Heart right ventricle (tissue), 16 donors: ENCODE results near the gene ARPC4. TPM values are rescaled to one million over a fixed set of nuclear protein-coding genes. Genes with fewer than 3 reads are reported as not detected.

Experiments used
- ATAC-seq, 8 donors: fragments of 200-7000 bp; cut with Tn5 transposase; one replicate each; pipeline ENCODE4 v1.9.1; 2020; ENCODE audit warnings: mild to moderate bottlenecking in 8 of 8, moderate library complexity in 8 of 8, moderate number of reproducible peaks in 1 of 8
- DNase-seq, 2 donors: peaks; one replicate each; pipeline ENCODE4 v3.0.0-alpha.2; 2020
- H3K27ac ChIP-seq, 10 donors: fragments of 200-600 bp; sonication (generic) in 2 of 10; one replicate each; pipeline versions ENCODE4 v1.5.0 to v1.8.0; 2020 to 2022; ENCODE audit warnings: mild to moderate bottlenecking in 3 of 10
- H3K27me3 ChIP-seq, 7 donors: fragments of 200-600 bp; one replicate each; pipeline ENCODE4 v1.8.0; 2021 to 2022; ENCODE audit warnings: mild to moderate bottlenecking in 2 of 7
- H3K36me3 ChIP-seq, 9 donors: fragments of 200-600 bp; sonication (generic) in 1 of 9; one replicate each; pipeline versions ENCODE4 v1.5.0 to v1.8.0; 2020 to 2022; ENCODE audit warnings: mild to moderate bottlenecking in 2 of 9
- H3K4me1 ChIP-seq, 9 donors: fragments of 200-600 bp; sonication (generic) in 1 of 9; one replicate each; pipeline versions ENCODE4 v1.5.0 to v1.8.0; 2020 to 2022; ENCODE audit warnings: mild to moderate bottlenecking in 4 of 9
- H3K4me3 ChIP-seq, 10 donors: fragments of 200-600 bp; sonication (generic) in 2 of 10; one replicate each; pipeline versions ENCODE4 v1.5.0 to v1.8.0; 2020 to 2022; ENCODE audit warnings: mild to moderate bottlenecking in 7 of 10, moderate library complexity in 2 of 10
- H3K9me3 ChIP-seq, 11 donors: fragments of 200-600 bp in 10 of 11; sonication (generic) in 2 of 11; one replicate each; pipeline versions ENCODE4 v1.5.0 to v1.8.0; 2013 to 2022; ENCODE audit warnings: mild to moderate bottlenecking in 2 of 11, control low read depth in 1 of 11, moderate library complexity in 1 of 11
- WGBS, 2 donors: extraction: QIAGEN DNeasy Blood & Tissue Kit; methylation state at CpG; one replicate each; pipeline ENCODE4 v1.1.7; 2013; ENCODE audit warnings: inconsistent platforms in 1 of 2; 5-methylcytosine and 5-hydroxymethylcytosine counted together
- intact Hi-C, 10 donors: fragments of 100-400 bp; cut with DNase I; formaldehyde crosslinking; loops; one replicate each; pipeline versions ENCODE4 v1.11.1 to v1.14.2; 2022
- polyA plus RNA-seq, 2 donors: library from polyadenylated mRNA; stranded (reverse); fragments of 200-250 nt; gene quantifications; one replicate each; pipeline ENCODE4 v1.2.3, GENCODE V29; 2013
- total RNA-seq, 10 donors: library from RNA; stranded (reverse); fragmentation: NEBNext Ultra II Directional in 3 of 10; extraction: Animal tissue kit (Norgen Biotek cat#: 25700) in 3 of 10; gene quantifications; one replicate each; pipeline versions ENCODE4 v1.2.1 to v1.2.4, GENCODE V29; 2021 to 2023
- TF ChIP-seq, protein P1 (sequence below), 9 donors: fragments of 200-600 bp; sonication (generic) in 2 of 9; IDR thresholded peaks; one replicate each; pipeline versions ENCODE4 v1.5.0 to v1.8.0; 2021 to 2022; ENCODE audit warnings: antibody characterized with exemption in 9 of 9, mild to moderate bottlenecking in 5 of 9, moderate library complexity in 1 of 9
- donor health status: Arrhythmogenic right ventricular cardiomyopathy.
- donor health status: ischemic (EF 13 %, LVEDD 7.1; RV severe dilation, severe dysfunction).
- donor health status: healthy with polysubstance abuse.
- donor health status: DM: no; HTN: yes; CAD: no.
- donor health status: DM: no; HTN: no; CAD: no.
- donor health status: ischemic (EF 25% LVEDD 6.9; RV normal size, moderate dysfunction).
- donor health status: ischemic (EF 25% LVEDD 5.7; RV mildly dilated, moderate dysfunction).
- donor health status: healthy.
- donor health status: DM: yes; HTN: yes; CAD: no.
- donor health status: Ischemic cardiomyopathy.
- donor health status: ischemic (EF 35%, LVEDD 5.7; RV mildly dilated, moderate dysfunction).
- donor health status: nonischemic (EF 11% LVEDD 7.7; RV severe dilation, severe dysfunction).
- donor health status: DM: yes; HTN: yes; CAD: no.
- donor health status: PGD.
- donor health status: ischemic (EF 29% LVEDD 5.4; RV normal size, mild dysfunction).
- donor health status: nonischemic (EF 23%, LVEDD 6.1; RV moderate dilation, normal function).

ARPC4 gene
- total and polyA plus RNA-seq, 12 donors: 27.9 to 111 (median 55.0) TPM

GRCh38 chr3:9745521-9745920, 47.4 kb upstream of the ARPC4 start:
- intact Hi-C loops: loop anchor here in 1 of 10 donors (10.0 kb wide), 1 partner anchor 241 kb away; no protein-coding TSS in a partner anchor
- Histone ChIP-seq H3K27me3 (no peaks in the 10 kb centered on the region), H3K36me3 (peaks cover 16 to 85% (median 77%) of the 10 kb centered on the region in 9 donors), H3K9me3 (no peaks in the 10 kb centered on the region), H3K27ac (no peak overlapping the region), H3K4me1 (peaks cover 0 to 13% (median 10%) of the 10 kb centered on the region in 9 donors), H3K4me3 (no peak overlapping the region)
- WGBS, 2 donors: 95 to 96% methylated on average over 12 of the region's 12 CpGs
- TF ChIP-seq, protein P1, sequence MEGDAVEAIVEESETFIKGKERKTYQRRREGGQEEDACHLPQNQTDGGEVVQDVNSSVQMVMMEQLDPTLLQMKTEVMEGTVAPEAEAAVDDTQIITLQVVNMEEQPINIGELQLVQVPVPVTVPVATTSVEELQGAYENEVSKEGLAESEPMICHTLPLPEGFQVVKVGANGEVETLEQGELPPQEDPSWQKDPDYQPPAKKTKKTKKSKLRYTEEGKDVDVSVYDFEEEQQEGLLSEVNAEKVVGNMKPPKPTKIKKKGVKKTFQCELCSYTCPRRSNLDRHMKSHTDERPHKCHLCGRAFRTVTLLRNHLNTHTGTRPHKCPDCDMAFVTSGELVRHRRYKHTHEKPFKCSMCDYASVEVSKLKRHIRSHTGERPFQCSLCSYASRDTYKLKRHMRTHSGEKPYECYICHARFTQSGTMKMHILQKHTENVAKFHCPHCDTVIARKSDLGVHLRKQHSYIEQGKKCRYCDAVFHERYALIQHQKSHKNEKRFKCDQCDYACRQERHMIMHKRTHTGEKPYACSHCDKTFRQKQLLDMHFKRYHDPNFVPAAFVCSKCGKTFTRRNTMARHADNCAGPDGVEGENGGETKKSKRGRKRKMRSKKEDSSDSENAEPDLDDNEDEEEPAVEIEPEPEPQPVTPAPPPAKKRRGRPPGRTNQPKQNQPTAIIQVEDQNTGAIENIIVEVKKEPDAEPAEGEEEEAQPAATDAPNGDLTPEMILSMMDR (IDR thresholded peaks at IDR 0.05): no peak
- no peak for ATAC-seq
- no peak for DNase-seq

DNA sequence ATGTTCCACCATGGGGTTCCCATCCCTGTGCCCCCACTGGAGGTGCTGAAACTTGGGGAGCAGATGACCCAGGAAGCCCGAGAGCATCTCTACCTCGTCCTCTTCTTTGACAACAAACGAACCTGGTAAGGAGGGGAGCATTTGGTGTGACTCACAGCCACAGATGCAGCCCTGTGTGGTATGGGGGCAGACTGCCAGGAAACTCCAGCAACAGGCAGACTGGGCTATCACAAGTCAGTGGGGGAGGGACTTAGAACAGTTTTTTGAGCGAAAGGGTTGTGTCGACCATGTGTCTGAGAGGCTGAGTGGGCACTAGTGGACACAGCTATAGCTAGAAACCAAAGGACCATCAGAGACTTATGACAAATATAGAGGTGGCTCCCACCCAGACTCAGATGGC, 46.6 kb upstream of the ARPC4 start:
- ATAC-seq (no peak), DNase-seq (no peak)
- Histone ChIP-seq H3K27me3 (no peaks in the 10 kb centered on the region), H3K9me3 (no peaks in the 10 kb centered on the region), H3K27ac (no peak overlapping the region), H3K4me3 (no peak overlapping the region), H3K4me1 (peaks cover 0 to 21% (median 17%) of the 10 kb centered on the region in 9 donors), H3K36me3 (peaks cover 10 to 79% (median 69%) of the 10 kb centered on the region in 9 donors)
- TF ChIP-seq, protein P1 (IDR thresholded peaks at IDR 0.05): no peak
- intact Hi-C loops: loop anchor here in 1 of 10 donors (10.0 kb wide), 1 partner anchor 242 kb away; no protein-coding TSS in a partner anchor
- 39 to 72% methylated on average over 5 of the region's 5 CpGs for WGBS, 2 donors

- TF ChIP-seq, protein P1 (IDR thresholded peaks at IDR 0.05): no peak
- intact Hi-C loops: loop anchor here in 1 of 10 donors (10.0 kb wide), 1 partner anchor 242 kb away; no protein-coding TSS in a partner anchor
- Histone ChIP-seq H3K27ac (no peak overlapping the region), H3K27me3 (no peaks in the 10 kb centered on the region), H3K4me1 (peaks cover 0 to 28% (median 24%) of the 10 kb centered on the region in 9 donors), H3K36me3 (peaks cover 9 to 79% (median 65%) of the 10 kb centered on the region in 9 donors), H3K9me3 (no peaks in the 10 kb centered on the region), H3K4me3 (no peak overlapping the region)
- 89 to 93% methylated on average over 8 of the region's 8 CpGs for WGBS, 2 donors
- ATAC-seq (no peak), DNase-seq (no peak)
Observed at GRCh38 chr3:9747267-9747666, 45.6 kb upstream of the ARPC4 start.

DNA sequence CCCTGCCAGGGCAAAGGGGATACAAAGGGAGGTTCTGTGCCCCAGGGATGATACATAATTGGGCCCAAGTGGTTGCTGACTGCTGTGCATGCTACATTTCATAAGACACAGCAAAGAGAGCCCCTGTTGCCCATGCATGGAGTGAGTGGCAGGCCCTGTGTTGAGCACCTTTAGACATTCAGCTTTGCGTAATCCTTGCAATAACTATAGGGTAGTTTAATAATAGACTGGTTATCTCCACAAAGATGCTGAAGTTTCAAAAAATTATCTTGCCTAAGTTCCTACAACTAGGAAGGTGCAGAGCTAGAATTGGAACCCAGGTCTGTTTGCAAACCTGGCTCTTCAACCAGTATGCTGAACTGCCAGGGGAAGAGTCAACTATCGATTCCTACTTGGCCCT, 44.9 kb upstream of the ARPC4 start:
- ATAC-seq: no peak
- no peak for DNase-seq
- no peak overlapping the region for H3K4me3 ChIP-seq
- peaks cover 0 to 28% (median 24%) of the 10 kb centered on the region in 9 donors for H3K4me1 ChIP-seq
- TF ChIP-seq, protein P1 (IDR thresholded peaks at IDR 0.05): no peak
- H3K9me3 ChIP-seq: no peaks in the 10 kb centered on the region
- peaks cover 9 to 79% (median 58%) of the 10 kb centered on the region in 9 donors for H3K36me3 ChIP-seq
- no peak overlapping the region for H3K27ac ChIP-seq
- no peaks in the 10 kb centered on the region for H3K27me3 ChIP-seq
- intact Hi-C loops: loop anchor here in 3 of 10 donors (2.0 to 10.0 kb wide), 3 partner anchors 17 to 243 kb away; partner anchors contain the start of genes ARPC4 (in 1 of the 3), BRPF1 (in 1 of the 3) and TADA3 (in 1 of the 3)
- 97 to 99% methylated on average over 2 of the region's 2 CpGs for WGBS, 2 donors
